TTC549 (cell line): ENCODE measurements around the gene ARHGAP30.
"Not testable (repeated sequence)": the region's sequence is repeated elsewhere in the genome, so short reads cannot be mapped to it uniquely, and the experiment has no call there.

Experiments
- FAIRE-seq: peaks from 2 replicates; lab custom pipeline; 2012; peaks lifted over from hg19 to GRCh38; lab: Jason Lieb, UNC

Gene ARHGAP30

GRCh38 chr1:161038523-161039153 lies 31.1 kb downstream of the ARHGAP30 start, which contains the start of gene TSTD1:
TSS of gene TSTD1 (minus strand) at chr1:161038964. CDS start at chr1:161038889, 75 bp downstream.
- FAIRE-seq = no peak

- no peak for FAIRE-seq
Observed at GRCh38 chr1:161037661-161038522, 31.8 kb downstream of the ARHGAP30 start.

- FAIRE-seq = no peak
Observed at GRCh38 chr1:161033751-161034150, 35.9 kb downstream of the ARHGAP30 start.

- FAIRE-seq = no peak
Observed at GRCh38 chr1:161032409-161032808, 37.3 kb downstream of the ARHGAP30 start.

DNA sequence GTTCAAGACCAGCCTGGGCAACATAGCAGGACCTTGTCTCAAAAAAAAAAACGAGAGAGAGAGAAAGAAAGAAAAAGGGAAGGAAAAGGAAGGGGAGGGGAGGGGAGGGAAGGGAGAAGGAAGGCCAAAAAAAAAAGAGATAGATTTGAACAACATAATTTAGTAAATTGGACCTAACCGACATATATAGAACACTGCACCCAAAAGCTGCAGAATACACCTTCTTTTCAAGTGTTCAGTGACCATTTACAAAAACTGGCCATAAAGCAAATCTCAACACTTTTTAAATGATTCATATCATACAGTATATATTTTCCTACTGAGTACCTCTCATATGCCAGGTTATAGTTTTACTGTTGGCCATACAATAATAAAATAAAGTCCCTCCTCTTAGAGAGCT lies 37.8 kb downstream of the ARHGAP30 start:
- no peak for FAIRE-seq

GRCh38 chr1:161029466-161029865 lies 40.2 kb downstream of the ARHGAP30 start:
- not testable (repeated sequence) for FAIRE-seq

DNA sequence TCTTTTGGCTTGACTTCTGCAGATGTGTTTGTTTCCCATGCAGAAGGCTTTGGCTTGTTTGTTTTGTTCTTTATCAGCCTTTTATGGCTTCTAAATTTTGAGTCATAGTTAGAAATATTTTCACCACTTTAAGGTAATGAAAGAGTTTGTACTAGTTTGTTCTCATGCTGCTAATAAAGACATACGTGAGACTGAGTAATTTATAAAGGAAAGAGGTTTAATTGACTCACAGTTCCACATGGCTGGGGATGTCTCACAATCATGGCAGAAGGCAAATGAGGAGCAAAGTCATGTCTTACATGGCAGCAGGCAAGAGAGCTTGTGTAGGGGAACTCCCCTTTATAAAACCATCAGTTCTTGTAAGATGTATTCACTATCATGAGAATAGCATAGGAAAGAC lies 42.7 kb downstream of the ARHGAP30 start:
- not testable (repeated sequence) for FAIRE-seq

GRCh38 chr1:161022432-161022831 lies 47.3 kb downstream of the ARHGAP30 start:
- FAIRE-seq = not testable (repeated sequence)

GRCh38 chr1:161021970-161022353 lies 47.7 kb downstream of the ARHGAP30 start:
- no peak for FAIRE-seq

DNA sequence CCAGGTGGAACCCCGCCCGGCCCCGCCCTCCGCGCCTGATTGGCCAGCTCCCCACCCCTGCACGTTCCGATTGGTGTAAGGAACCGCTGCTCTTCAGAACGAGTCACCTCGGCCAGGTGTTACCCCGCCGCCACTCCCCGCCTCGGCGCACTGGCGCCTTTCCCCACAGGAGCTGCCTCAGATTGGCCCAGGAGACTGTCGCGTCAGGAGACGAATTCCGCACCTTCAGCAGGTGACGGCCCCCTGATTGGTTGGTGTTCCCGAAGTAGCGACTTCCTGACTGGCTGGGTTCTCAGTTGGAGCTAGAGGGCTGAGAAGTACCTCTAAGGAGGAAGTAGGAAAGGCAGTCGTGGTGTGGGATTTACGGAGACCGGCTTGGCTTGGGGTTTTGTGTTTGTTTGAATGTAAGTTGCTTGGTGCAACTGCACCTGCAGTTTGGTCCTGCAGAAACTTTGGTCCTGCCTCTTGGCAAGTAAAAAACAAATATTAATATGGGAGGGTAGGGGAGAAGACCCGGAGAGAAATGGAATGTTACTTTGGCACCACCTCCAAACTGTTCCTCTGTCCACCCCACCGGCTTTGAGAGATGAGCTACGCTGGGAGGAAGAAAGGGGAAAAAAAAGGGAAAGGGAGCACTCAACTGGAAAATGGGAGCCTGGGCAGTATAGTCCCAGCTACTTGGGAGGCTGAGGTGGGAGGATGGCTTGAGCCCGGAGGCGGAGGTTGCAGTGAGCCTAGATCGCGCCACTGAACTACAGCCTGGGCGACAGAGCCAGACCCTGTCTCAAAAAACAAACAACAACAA lies 48.3 kb downstream of the ARHGAP30 start:
- no peak for FAIRE-seq

- no peak for FAIRE-seq
Observed at GRCh38 chr1:161020509-161021164, 49.1 kb downstream of the ARHGAP30 start, which contains the start of gene F11R. TSS of gene F11R (minus strand) at chr1:161021152. CDS start at chr1:161021073, 79 bp downstream.

GRCh38 chr1:161019751-161020495 lies 49.8 kb downstream of the ARHGAP30 start:
- no peak for FAIRE-seq

GRCh38 chr1:161019111-161019660 lies 50.5 kb downstream of the ARHGAP30 start:
- not testable (repeated sequence) for FAIRE-seq

- FAIRE-seq = no peak
Observed at GRCh38 chr1:161018631-161018930, 51.1 kb downstream of the ARHGAP30 start.

DNA sequence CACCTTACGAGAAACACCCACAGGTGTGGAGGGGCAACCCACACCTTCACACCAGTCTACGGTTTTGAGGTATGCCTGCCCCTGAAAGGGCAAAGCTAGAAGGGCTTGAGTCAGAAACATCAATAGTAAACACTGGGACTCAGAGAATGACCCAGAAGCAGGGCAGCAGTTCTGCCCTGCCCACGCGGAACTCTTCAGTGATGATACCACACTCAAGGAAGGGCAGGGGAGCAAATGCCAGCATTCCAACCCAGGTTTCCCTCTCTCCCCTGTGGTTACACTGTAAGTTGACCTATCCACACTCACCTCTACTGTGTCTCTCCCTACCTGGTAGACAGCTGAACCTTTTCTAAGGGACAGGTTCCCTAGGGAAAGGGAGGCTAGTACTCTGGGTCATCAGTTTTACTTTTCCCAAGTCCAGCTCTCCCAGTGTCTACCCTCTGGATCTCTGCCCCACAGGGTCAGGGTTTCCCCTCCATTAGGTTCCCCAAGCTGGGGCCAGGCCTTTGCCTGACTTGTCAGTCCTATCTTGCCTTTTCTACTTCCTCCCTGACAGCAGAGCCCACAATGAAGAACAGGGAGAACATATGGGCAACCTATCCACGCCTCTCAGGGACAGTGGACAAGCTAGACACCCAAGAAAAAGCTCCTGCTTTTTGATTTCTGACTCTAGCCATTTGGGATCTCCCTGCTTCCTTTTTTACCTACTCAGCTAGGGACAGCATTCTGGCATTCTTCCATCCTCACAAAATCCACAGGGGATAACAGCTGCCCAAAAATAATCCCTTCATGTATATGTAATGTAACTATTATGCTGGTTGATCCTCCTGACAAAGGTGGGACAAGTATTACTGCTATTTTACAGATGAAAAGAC lies 51.7 kb downstream of the ARHGAP30 start:
- FAIRE-seq = no peak

GRCh38 chr1:161017181-161017580 lies 52.5 kb downstream of the ARHGAP30 start:
- FAIRE-seq = not testable (repeated sequence)

- FAIRE-seq = not testable (repeated sequence)
Observed at GRCh38 chr1:161016683-161017082, 53.0 kb downstream of the ARHGAP30 start.

- FAIRE-seq = no peak
Observed at GRCh38 chr1:161013488-161014230, 56.0 kb downstream of the ARHGAP30 start.

- FAIRE-seq = no peak
Observed at GRCh38 chr1:161013131-161013487, 56.6 kb downstream of the ARHGAP30 start.
